Measurements from ENCODE around the gene FH. TPM values are rescaled to one million over a fixed set of nuclear protein-coding genes. Genes with fewer than 3 reads are reported as not detected.

FH gene
- total RNA-seq, 1 donor from 2014 or later = 56.9 TPM

DNA sequence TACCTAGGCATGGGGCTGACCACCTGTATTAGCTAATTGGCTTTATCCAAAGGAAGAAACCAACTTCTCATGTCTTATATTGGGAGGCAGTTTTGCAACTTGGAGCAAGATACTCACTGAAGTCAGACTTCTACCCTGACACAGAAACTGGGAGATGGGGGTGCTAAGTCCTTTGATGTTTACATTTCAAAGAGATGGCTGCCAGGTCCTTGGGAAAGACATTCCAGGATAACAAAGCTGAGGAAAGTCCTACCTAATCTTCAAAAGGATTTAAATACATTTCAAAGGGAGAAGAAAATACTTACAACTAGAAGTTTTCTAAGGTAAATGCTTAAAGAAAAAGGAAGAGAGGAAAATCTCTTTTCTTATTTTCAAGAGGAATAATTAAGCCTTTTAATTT, 62.1 kb downstream of the FH start:
- DNase-seq = no peak

DNA sequence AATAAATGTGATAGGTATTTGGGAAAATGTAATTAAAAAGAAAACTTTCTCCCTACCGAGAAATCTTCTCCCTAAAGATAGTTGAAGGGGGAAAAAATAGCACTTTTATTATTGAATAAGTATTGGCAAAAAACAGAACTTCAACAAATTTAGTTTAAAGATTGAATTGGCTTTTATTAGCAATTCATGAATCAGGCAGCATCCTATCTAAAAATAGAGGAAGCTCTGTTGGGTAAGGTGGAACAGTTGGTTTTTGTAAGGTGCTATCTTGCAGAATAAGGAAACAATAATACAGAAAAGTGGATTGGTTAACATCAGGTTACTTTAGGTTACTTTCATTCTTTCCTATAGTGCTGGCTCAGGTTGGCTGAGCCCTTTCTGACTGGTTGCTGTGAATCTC, 62.8 kb downstream of the FH start:
- DNase-seq = no peak

DNA sequence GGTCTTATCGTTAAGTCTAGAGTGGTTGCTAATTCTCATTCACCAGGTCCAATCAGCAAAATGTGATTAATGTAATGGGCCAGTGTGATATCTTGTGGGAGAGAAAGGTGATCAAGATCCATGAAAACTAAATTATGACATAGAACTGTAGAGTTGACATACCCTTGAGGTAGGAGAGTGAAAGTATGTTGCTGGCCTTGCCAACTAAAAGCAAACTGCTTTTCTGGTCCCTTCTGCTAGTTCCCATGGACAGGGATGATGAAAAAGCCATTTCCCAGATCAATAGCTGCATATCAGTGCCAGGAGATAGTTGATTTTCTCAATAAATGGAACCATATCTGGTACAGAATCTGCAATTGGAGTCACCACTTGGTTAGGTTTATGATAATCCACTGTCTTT, 65.8 kb downstream of the FH start:
- DNase-seq = no peak

DNA sequence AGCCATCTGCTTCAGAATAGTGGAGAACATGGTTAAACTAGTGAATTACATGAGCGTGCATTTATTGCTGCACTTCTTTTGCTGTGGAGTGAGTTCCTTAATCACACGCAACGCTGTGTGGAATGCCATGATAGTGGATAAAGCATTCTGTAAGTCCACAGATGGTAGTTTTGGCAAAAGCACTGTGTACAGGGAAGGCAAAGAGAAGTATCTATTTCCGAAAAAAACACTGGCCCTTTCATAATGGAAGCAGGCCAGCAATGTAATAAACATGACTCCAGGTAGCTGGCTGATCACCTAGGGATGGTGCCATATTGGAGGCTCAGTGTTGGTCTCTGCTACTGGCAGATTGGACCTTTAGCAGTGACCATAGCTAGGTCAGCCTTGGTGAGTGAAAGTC, 67.6 kb downstream of the FH start:
- DNase-seq = no peak

Other genes with a start within 250 kb of the FH start
- 19.7 TPM for gene RGS7, start 162.6 kb downstream of the FH start, total RNA-seq
- 0.47 TPM for gene KMO, start 12.6 kb upstream of the FH start, total RNA-seq
- gene CHML, start 120.6 kb upstream of the FH start, total RNA-seq = 69.6 TPM
- gene OPN3, start 120.6 kb upstream of the FH start, total RNA-seq = 9.5 TPM
- gene WDR64, start 132.5 kb upstream of the FH start, total RNA-seq = not detected